GM12874 (cell line): ENCODE results near the gene KRTAP5-3.

Source experiments
- TF ChIP-seq, protein P1 (sequence below): IDR thresholded peaks from 2 replicates; pipeline ENCODE4 v1.5.1; 2011; ENCODE audit warnings: low read depth, mild to moderate bottlenecking, control low read depth, low read length, moderate library complexity; ENCODE audit not compliant: insufficient read depth

Gene KRTAP5-3

DNA sequence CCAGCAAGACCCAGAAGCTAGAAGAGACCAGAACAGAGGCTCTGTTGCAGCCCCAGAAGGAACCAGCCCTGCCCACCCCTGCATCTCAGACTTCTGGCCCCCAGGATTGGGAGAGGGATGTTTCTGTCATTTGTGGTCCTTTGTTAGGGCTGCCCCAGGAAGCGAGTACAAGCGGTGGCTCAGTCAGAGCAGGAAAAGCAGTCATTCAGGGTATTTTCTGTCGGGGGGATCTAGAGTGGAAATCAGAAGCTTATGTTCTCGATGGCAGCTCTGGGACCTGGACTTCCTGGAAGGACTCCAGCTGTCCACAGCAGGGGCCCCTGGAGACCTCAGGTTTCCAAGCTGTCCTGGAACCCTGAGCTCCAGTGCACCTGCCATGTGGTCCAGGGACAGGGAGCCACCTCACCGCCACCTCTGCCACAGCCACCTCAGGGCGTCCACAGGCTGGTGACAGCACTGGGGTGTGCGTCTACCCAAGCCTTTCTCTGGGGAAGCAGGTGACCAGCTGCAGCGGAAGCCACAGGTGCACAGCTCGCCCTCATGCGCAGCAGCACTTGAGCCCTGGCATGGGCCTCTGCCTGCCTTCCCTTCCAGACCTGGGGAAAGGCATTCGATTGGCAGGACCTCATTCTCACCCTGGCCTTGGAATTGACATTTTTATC is 23.9 kb upstream of the KRTAP5-3 start:
- TF ChIP-seq, protein P1, sequence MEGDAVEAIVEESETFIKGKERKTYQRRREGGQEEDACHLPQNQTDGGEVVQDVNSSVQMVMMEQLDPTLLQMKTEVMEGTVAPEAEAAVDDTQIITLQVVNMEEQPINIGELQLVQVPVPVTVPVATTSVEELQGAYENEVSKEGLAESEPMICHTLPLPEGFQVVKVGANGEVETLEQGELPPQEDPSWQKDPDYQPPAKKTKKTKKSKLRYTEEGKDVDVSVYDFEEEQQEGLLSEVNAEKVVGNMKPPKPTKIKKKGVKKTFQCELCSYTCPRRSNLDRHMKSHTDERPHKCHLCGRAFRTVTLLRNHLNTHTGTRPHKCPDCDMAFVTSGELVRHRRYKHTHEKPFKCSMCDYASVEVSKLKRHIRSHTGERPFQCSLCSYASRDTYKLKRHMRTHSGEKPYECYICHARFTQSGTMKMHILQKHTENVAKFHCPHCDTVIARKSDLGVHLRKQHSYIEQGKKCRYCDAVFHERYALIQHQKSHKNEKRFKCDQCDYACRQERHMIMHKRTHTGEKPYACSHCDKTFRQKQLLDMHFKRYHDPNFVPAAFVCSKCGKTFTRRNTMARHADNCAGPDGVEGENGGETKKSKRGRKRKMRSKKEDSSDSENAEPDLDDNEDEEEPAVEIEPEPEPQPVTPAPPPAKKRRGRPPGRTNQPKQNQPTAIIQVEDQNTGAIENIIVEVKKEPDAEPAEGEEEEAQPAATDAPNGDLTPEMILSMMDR = no peak

DNA sequence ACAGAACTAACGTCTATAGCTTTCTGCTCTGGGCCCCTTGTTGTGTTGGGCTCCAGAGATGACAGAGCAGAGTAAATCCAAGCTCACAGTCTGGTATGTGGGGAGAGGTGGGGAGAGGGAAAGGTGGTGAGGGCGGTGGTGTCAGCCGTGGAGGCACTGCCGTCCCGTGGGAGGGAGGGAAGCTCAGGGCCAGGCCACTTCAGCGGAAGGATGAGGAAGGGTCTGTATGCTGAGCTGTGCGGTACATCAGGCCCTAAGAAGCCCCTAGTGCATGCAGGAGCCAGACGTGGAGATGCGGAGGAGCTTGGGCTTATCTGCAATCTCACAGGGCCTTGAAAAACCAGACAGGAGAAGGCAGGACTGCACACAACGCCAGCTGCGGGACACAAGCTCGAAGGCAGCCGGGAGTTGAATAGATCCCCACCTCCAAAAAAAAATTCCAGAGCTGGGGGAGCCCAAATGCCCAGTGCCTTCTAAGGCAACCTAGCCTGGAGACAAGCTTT is 22.9 kb upstream of the KRTAP5-3 start:
- TF ChIP-seq, protein P1 = no peak

DNA sequence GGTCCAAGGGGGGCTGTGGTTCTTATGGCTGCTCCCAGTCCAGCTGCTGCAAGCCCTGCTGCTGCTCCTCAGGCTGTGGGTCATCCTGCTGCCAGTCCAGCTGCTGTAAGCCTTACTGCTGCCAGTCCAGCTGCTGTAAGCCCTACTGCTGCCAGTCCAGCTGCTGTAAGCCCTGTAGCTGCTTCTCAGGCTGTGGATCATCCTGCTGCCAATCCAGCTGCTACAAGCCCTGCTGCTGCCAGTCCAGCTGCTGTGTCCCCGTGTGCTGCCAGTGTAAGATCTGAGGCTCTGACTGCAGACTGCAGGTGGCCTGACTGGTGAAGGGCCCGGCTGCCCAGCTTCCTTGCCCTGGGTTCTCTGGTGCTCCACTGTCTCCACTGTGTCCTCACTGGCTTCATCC is 22.0 kb upstream of the KRTAP5-3 start:
- TF ChIP-seq, protein P1 = no peak

DNA sequence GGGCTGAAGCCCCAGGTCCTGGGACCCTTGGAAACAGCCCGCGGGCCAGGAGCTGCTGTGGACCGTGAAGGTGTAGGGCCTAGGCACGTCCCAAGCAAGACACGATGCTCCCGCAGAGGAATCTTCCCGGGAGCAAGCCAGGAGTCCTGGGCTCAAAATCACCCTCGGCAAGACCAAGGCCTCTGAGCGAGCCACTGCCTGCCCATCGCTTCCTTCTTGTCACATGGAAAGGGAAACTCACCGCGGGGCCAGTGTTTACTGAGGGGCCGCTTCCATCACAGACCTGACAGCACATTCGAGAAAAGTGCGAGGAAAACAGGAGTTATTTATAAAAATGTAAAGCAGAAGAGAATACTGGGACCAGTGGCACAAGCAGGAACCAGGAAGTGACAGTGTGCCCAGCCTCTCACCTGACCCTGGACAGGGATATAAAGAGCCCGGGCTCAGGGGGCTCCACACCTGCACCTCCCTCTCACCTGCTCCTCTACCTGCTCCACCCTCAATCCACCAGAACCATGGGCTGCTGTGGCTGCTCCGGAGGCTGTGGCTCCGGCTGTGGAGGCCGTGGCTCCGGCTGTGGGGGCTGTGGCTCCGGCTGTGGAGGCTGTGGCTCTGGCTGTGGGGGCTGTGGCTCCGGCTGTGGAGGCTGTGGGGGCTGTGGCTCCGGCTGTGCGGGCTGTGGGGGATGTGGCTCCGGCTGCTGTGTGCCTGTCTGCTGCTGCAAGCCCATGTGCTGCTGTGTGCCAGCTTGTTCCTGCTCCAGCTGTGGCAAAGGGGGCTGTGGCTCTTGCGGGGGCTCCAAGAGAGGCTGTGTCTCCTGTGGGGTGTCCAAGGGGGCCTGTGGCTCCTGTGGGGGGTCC is 21.3 kb upstream of the KRTAP5-3 start, which contains the start of gene KRTAP5-5:
KRTAP5-5 (plus strand) TSS at position 450 of the 860 bp plus-strand sequence; CDS start at position 516, 66 bp downstream.
- TF ChIP-seq, protein P1 = no peak

DNA sequence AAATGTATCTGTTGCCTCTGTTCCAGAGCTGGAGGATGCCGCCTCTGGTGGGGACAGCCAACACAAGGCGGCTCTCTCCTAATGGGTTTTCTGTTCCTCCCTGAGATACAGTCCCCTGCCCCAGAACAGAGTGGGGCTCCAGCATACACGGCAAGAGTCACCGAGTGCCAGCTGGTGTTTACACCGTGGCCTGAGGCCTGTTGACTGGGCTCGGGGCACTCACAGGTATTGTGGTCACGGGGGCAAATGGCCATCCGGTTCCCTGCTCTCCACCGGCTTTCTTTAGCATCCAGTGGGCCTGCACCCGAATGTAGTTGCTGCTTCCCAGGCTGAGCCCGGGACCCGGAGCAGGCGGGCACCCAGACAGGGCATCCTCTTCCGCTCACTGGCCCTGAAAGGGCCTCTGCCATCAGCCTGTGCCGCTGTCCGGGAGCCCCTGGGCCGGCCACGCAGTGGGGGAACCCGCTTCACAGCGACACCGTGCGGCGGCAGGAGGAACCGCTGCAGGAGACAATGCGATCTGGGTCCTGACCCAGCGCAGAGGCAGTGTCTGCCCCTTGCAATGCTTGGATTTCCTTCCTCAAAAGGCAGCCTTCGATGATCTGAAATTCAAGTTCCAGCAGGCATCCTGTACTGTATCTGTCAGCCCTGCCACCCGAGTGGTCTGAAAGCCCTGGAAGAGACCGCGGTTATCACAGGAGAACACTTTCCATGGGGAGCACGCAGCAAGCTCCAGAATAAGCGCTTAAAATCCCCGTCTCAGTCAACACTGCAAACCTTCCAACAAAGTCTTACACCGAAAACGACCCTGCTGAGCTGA is 20.5 kb upstream of the KRTAP5-3 start:
- TF ChIP-seq, protein P1 = peak; percentile 98

DNA sequence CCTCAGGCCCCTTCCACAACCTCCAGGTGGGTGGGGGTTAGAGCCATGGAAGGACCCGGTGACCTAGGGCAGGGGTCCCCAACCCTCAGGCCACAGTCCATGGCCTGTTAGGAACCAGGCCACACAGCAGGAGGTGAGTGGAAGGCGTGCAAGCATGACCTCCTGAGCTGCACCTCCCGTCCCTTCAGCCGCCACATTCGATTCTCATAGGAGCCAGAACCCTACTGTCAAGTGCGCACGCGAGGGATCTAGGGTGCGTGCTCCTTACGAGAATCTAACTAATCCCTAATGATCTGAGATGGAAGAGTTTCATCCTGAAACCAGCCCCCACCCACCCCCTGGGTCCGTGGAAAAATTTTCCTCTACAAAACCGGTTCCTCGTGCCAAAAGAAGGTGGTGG is 17.3 kb upstream of the KRTAP5-3 start:
- TF ChIP-seq, protein P1 = no peak
